ENCODE measurements around the gene PACRG.

The PACRG gene

GRCh38 chr6:162710936-162711335, 16.8 kb upstream of the PACRG start:
- FAIRE-seq, result no peak

- no peak for FAIRE-seq
Measured at GRCh38 chr6:162711376-162711775, 16.4 kb upstream of the PACRG start.

DNA sequence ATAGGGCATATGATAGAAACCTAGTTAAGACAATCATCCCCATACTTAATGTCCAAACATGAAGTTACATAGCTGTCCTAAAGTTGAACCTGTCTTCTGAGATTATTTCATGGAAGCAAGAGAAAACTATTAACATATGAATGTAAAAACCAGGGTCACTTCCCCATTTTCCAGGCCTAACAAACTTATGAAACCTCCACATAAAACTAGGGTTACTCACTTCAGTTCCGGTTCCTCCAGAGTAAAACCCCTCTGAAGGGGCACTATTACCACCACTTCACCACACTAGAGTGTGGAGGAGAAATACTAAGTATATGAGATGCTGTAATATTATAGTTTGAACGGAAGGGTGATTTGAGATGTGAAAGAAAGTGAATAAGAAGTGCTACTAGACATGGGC, 15.1 kb upstream of the PACRG start:
- FAIRE-seq, result no peak

- no peak for FAIRE-seq
Measured at GRCh38 chr6:162713974-162714780, 13.6 kb upstream of the PACRG start.

- FAIRE-seq, result no peak
Measured at GRCh38 chr6:162715601-162716000, 12.2 kb upstream of the PACRG start.

DNA sequence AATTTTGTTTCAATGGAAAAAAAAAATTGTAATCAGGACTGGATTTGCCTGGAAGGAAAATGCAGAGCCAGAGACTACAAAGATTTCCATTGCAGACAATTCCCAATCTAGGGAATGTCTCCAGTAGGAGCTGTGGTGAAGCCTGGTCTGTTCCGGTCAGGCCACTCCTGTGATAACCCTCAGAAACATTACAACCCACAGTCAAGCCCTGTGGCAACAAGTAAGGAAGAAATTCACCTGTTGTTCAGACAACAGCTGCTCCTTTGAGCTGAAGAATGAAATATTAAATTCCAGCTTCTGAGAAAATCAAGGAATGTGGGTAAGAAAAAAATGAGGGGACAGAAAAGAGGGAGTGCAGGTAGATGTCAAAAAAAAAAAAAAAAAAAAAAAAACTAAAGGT, 8.2 kb upstream of the PACRG start:
- no peak for FAIRE-seq

- FAIRE-seq, result no peak
Measured at GRCh38 chr6:162721404-162721687, 6.4 kb upstream of the PACRG start.

DNA sequence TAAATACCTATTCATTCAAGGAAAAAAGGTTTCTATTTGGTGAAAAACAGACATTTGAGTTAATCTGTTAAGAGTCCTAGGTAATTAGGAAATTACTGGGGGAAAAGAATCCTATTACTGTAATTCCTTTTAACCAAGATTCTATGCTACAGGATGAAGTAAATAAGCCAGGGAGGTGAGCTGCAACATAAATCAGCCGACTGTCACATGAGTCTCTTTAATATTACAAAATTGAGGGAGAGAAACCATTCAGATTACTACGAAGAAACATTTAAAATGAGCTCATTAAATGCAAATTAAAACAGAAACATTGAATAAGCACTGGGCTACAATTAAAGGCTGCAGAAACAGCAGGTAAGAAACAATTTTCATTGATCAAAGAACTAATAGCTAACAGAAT, 5.5 kb upstream of the PACRG start:
- no peak for FAIRE-seq

DNA sequence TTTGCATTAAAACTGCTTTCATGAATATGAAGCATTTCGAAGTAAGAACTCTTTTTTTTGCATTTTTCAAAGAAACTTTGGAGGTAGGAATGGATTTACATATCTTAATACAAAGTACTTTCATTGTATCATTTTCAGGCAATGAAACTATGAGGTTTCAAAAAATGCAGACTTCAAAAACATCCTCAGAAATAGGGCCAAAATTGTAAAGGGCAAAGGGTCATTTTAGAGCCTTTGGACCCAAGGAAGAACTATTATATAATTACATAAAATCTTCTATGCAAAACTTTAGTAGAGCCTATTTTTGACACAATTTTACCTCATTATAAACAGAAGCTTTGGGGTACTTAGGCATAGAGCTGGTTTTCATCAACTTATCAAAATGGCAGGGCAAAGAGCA, 5.1 kb upstream of the PACRG start:
- no peak for FAIRE-seq

- FAIRE-seq, result no peak
Measured at GRCh38 chr6:162726947-162727321, 840 bp upstream of the PACRG start.

GRCh38 chr6:162728197-162728596, 423 bp downstream of the PACRG start:
- FAIRE-seq, result no peak

GRCh38 chr6:162728706-162729105, 932 bp downstream of the PACRG start:
- no peak for FAIRE-seq

GRCh38 chr6:162730502-162730901, 2.7 kb downstream of the PACRG start:
- no peak for FAIRE-seq

GRCh38 chr6:162733489-162733888, 5.7 kb downstream of the PACRG start:
- no peak for FAIRE-seq

DNA sequence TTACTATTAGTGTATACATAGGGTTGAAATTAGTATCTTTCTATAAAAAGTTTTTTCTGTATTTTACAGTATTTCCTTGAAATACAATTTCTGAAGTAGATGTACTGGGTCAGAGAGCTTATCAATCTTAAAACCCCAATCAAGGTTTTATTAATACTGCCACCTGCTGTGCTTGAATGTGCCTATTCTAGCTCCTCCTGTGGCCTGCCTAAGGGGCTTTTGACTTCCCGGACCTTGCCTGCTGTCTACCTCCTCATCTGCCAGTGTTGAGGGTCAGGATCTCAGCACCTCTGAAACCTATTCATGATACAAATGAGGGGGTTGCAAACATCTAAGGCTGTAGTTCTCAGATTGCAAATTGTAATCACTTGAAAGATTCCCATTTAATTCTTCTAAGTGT, 9.2 kb downstream of the PACRG start:
- FAIRE-seq, result no peak

GRCh38 chr6:162750776-162751175, 23.0 kb downstream of the PACRG start:
- FAIRE-seq, result no peak

- no peak for FAIRE-seq
Measured at GRCh38 chr6:162751211-162751859, 23.6 kb downstream of the PACRG start.

DNA sequence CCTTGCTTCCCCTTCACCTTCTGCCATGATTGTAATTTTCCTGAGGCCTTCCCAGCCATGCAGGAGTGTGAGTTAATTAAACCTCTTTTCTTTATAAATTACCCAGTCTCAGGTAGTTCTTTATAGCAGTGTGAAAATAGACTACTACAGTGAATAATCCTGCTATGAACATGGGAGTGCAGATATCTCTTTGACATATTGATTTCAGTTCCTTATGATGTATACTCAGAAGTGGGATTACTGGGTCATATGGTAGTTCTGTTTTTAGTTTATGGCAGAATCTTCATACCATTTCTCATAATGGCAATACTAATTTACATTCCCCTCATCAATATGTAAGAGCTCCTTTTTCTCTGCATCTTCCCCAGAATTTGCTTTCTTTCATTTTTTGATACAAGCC, 26.0 kb downstream of the PACRG start:
- no peak for FAIRE-seq

DNA sequence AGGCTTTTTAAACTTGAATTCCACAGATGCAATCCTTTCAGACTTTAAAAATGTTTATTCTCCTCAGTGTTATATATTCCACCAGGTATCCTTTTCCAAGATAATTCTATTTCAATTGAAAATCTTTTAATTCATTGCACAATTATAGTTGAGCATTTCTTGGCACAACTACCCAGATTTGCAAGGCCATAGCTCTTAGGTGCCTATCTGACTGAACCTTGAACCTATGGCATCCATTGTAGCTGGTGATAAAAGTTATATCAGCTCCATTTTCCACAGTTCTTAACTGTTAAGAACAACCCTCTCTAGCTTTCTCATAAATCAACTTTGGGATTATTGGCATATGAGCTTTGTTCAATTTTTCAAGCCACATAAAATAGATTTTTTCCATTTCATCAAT, 42.4 kb downstream of the PACRG start:
- FAIRE-seq, result no peak

- FAIRE-seq, result no peak
Measured at GRCh38 chr6:162770955-162771354, 43.2 kb downstream of the PACRG start.

GRCh38 chr6:162772466-162772865, 44.7 kb downstream of the PACRG start:
- no peak for FAIRE-seq

GRCh38 chr6:162773996-162774395, 46.2 kb downstream of the PACRG start:
- FAIRE-seq, result no peak

- no peak for FAIRE-seq
Measured at GRCh38 chr6:162777091-162777490, 49.3 kb downstream of the PACRG start.

GRCh38 chr6:162778603-162779002, 50.8 kb downstream of the PACRG start:
- no peak for FAIRE-seq

DNA sequence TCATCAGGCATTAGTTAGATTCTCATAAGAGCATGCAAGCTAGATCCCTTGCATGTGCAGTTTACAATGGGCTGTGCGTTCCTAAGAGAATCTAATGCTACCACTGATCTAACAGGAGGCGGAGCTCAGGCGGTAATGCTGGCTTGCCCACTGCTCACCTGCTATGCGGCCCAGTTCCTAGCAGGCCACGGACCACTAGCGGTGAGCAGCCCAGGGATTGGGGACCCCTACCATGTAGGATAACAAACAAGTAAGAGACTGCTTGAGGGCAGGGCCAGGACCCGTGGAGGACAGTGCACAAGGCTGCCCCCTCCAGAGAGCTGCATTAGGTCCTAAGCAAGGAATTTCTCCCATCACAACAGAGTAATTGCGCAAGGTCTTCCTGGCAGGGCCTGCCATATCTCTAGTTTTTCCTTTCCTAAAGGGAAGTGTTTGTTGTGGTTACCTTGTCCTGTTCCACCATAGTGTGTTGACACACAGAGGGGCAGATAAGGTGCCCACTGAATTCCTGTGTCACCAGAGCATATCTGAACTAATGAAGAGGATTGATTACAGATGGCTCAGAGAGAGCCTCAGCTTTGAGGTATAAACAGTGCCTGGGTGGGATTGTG, 58.0 kb downstream of the PACRG start:
- FAIRE-seq, result no peak
